ENCODE data around the gene WDR5B. TPM values are rescaled to one million over a fixed set of nuclear protein-coding genes. Genes with fewer than 3 reads are reported as not detected.

The WDR5B gene
- polyA plus RNA-seq, 1 experiment, result 8.5 TPM

GRCh38 chr3:122443090-122443489, 27.2 kb upstream of the WDR5B start:
- ChIA-PET POLR2A (no interaction called here), CTCF (no interaction called here)
- Histone ChIP-seq H3K9me3 (ENCODE audit: control insufficient read depth, insufficient read depth, low read length) (no peaks in the 10 kb centered on the region), H3K27ac (ENCODE audit: low read depth, low read length) (no peak overlapping the region), H3K27me3 (ENCODE audit: control insufficient read depth, insufficient read depth, low read length) (no peaks in the 10 kb centered on the region), H3K4me3 (ENCODE audit: low read depth, low read length) (no peak overlapping the region)
- DNase-seq (ENCODE audit: low read depth, low spot score), result no peak
- no peak for TF ChIP-seq CTCF (IDR thresholded peaks at IDR 0.05; ENCODE audit: low read depth, low read length)

GRCh38 chr3:122435950-122436349, 20.1 kb upstream of the WDR5B start:
- ChIA-PET CTCF (no interaction called here), POLR2A (no interaction called here)
- H3K27ac ChIP-seq (ENCODE audit: low read depth, low read length), result no peak overlapping the region
- TF ChIP-seq CTCF (IDR thresholded peaks at IDR 0.05; ENCODE audit: low read depth, low read length), result no peak
- H3K4me3 ChIP-seq (ENCODE audit: low read depth, low read length), result no peak overlapping the region
- H3K27me3 ChIP-seq (ENCODE audit: control insufficient read depth, insufficient read depth, low read length), result no peaks in the 10 kb centered on the region
- DNase-seq (ENCODE audit: low read depth, low spot score), result no peak
- no peaks in the 10 kb centered on the region; the same call in 1 of the 2 replicates for H3K9me3 ChIP-seq (ENCODE audit: control insufficient read depth, insufficient read depth, low read length)

GRCh38 chr3:122430371-122430770, 14.5 kb upstream of the WDR5B start:
- CTCF ChIA-PET, result no interaction called here
- POLR2A ChIA-PET, result no interaction called here

GRCh38 chr3:122427857-122428471, 12.1 kb upstream of the WDR5B start:
- Histone ChIP-seq H3K27ac (ENCODE audit: low read depth, low read length) (no peak overlapping the region), H3K4me3 (ENCODE audit: low read depth, low read length) (no peak overlapping the region), H3K27me3 (ENCODE audit: control insufficient read depth, insufficient read depth, low read length) (no peaks in the 10 kb centered on the region), H3K9me3 (ENCODE audit: control insufficient read depth, insufficient read depth, low read length) (no peaks in the 10 kb centered on the region)
- POLR2A ChIA-PET, result no interaction called here
- TF ChIP-seq CTCF (IDR thresholded peaks at IDR 0.05; ENCODE audit: low read depth, low read length), result no peak
- no peak for DNase-seq (ENCODE audit: low read depth, low spot score)
- CTCF ChIA-PET, result interaction anchor here (0.8 kb wide), 1 partner anchor 30 kb away, joined by 3 read pairs; no protein-coding TSS in a partner anchor

More at GRCh38 chr3:122430371-122430770, 14.5 kb upstream of the WDR5B start:
- Histone ChIP-seq H3K27ac (ENCODE audit: low read depth, low read length) (no peak overlapping the region), H3K4me3 (ENCODE audit: low read depth, low read length) (no peak overlapping the region), H3K27me3 (ENCODE audit: control insufficient read depth, insufficient read depth, low read length) (no peaks in the 10 kb centered on the region), H3K9me3 (ENCODE audit: control insufficient read depth, insufficient read depth, low read length) (no peaks in the 10 kb centered on the region)
- no peak for TF ChIP-seq CTCF (IDR thresholded peaks at IDR 0.05; ENCODE audit: low read depth, low read length)
- no peak for DNase-seq (ENCODE audit: low read depth, low spot score)

- no peak for DNase-seq (ENCODE audit: low read depth, low spot score)
- Histone ChIP-seq H3K9me3 (ENCODE audit: control insufficient read depth, insufficient read depth, low read length) (no peaks in the 10 kb centered on the region), H3K27ac (ENCODE audit: low read depth, low read length) (no peak overlapping the region), H3K4me3 (ENCODE audit: low read depth, low read length) (no peak overlapping the region), H3K27me3 (ENCODE audit: control insufficient read depth, insufficient read depth, low read length) (no peaks in the 10 kb centered on the region)
- CTCF ChIA-PET, result interaction anchor here (0.6 kb wide), 1 partner anchor 70 kb away, joined by 5 read pairs; no protein-coding TSS in a partner anchor
- POLR2A ChIA-PET, result no interaction called here
- TF ChIP-seq CTCF (IDR thresholded peaks at IDR 0.05; ENCODE audit: low read depth, low read length), result no peak
These were observed 6.0 kb upstream of the WDR5B start for GRCh38 chr3:122421836-122422235.
